NCI-H524 treated with DMSO at 0.1 percent for 48 hours (cell line): ENCODE results near the gene SLC1A7.

ENCODE experiments used
- DNase-seq: peaks from one replicate; lab custom pipeline; 2025; lab: John Stamatoyannopoulos, UW

Gene SLC1A7

GRCh38 chr1:53158900-53159299 lies 16.5 kb upstream of the SLC1A7 start:
- no peak for DNase-seq

- no peak for DNase-seq
These were observed 14.3 kb upstream of the SLC1A7 start for GRCh38 chr1:53156783-53157182.

GRCh38 chr1:53155945-53156344 lies 13.5 kb upstream of the SLC1A7 start:
- no peak for DNase-seq

GRCh38 chr1:53155534-53155933 lies 13.1 kb upstream of the SLC1A7 start:
- DNase-seq, result no peak

- DNase-seq, result no peak
These were observed 12.5 kb upstream of the SLC1A7 start for GRCh38 chr1:53154859-53155438.

- DNase-seq, result no peak
These were observed 11.3 kb upstream of the SLC1A7 start for GRCh38 chr1:53153752-53154151.

GRCh38 chr1:53148123-53148522 lies 5.7 kb upstream of the SLC1A7 start:
- DNase-seq, result no peak

GRCh38 chr1:53147174-53147573 lies 4.7 kb upstream of the SLC1A7 start:
- no peak for DNase-seq

- DNase-seq, result peak; percentile 71
These were observed 3.7 kb upstream of the SLC1A7 start for GRCh38 chr1:53145942-53146708.

- no peak for DNase-seq
These were observed 3.1 kb upstream of the SLC1A7 start for GRCh38 chr1:53145619-53145941.

- DNase-seq, result no peak
These were observed 2.7 kb upstream of the SLC1A7 start for GRCh38 chr1:53145051-53145600.

GRCh38 chr1:53144201-53144600 lies 1.8 kb upstream of the SLC1A7 start:
- DNase-seq, result no peak

- DNase-seq, result no peak
These were observed 1.1 kb upstream of the SLC1A7 start for GRCh38 chr1:53143527-53143926.

GRCh38 chr1:53141487-53142055 lies 867 bp downstream of the SLC1A7 start:
- no peak for DNase-seq

GRCh38 chr1:53140451-53140850 lies 2.0 kb downstream of the SLC1A7 start:
- no peak for DNase-seq

GRCh38 chr1:53139951-53140361 lies 2.5 kb downstream of the SLC1A7 start:
- DNase-seq, result no peak

- no peak for DNase-seq
These were observed 3.2 kb downstream of the SLC1A7 start for GRCh38 chr1:53138991-53139884.

- no peak for DNase-seq
These were observed 4.7 kb downstream of the SLC1A7 start for GRCh38 chr1:53137729-53138128.

- no peak for DNase-seq
These were observed 6.7 kb downstream of the SLC1A7 start for GRCh38 chr1:53135735-53136114.

- peak; percentile 93 for DNase-seq
These were observed 7.3 kb downstream of the SLC1A7 start for GRCh38 chr1:53134961-53135734.

GRCh38 chr1:53134042-53134485 lies 8.4 kb downstream of the SLC1A7 start:
- DNase-seq, result no peak
